ENCODE measurements around the gene POMC. TPM values are rescaled to one million over a fixed set of nuclear protein-coding genes. Genes with fewer than 3 reads are reported as not detected.
A peak's percentile ranks its signal among the peaks of the same experiment; 100 is the strongest.
"Not testable (repeated sequence)": the region's sequence is repeated elsewhere in the genome, so short reads cannot be mapped to it uniquely, and the experiment has no call there.

Gene POMC
- total RNA-seq, 3 donors from 2014 or later (not counting 1 experiment from before 2014, with no cell fraction given), result 4.9 to 6.6 (median 6.0) TPM

DNA sequence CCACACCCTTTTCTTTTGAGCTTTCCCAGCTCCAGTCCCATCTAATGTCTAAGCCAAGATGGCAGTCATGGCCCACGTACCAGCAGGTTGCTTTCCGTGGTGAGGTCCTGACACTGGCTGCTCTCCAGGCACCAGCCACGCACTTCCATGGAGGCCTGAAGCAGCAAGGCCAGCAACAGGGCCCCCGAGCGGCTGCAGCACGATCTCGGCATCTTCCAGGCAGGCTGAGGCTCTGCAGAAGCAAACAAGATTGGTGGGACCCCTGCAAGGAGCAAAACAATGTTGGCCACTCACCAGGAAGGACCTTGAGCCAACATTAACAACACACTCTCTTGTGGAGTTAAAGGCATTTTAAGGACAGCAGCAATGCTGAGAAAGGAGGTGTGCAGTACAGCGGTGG, 3.8 kb downstream of the POMC start:
- 92% methylated on average over 8 of the region's 8 CpGs for WGBS (ENCODE audit: insufficient coverage)
- peaks cover 39 to 41% of the 10 kb centered on the region in 2 donors for H3K27me3 Mint-ChIP-seq (ENCODE audit: low read depth in 2 of 2)
- Histone ChIP-seq H3K4me1 (ENCODE audit: control insufficient read depth, insufficient read depth, low read length) (peaks cover 42% of the 10 kb centered on the region), H3K27ac (ENCODE audit: low read length) (no peak overlapping the region), H3K4me3 (ENCODE audit: low read length) (no peak overlapping the region), H3K36me3 (ENCODE audit: control insufficient read depth, insufficient read depth, low read length) (no peaks in the 10 kb centered on the region), H3K9me3 (ENCODE audit: control insufficient read depth, insufficient read depth, low read length) (no peaks in the 10 kb centered on the region), H3K27me3 (ENCODE audit: control insufficient read depth, insufficient read depth, low read length) (peaks cover 20% of the 10 kb centered on the region)
- intact Hi-C loops (cut with micrococcal nuclease), result no loop called here
- H3K9me3 Mint-ChIP-seq, result no peaks in the 10 kb centered on the region
- DNase-seq, result no peak
- TF ChIP-seq, protein P1, sequence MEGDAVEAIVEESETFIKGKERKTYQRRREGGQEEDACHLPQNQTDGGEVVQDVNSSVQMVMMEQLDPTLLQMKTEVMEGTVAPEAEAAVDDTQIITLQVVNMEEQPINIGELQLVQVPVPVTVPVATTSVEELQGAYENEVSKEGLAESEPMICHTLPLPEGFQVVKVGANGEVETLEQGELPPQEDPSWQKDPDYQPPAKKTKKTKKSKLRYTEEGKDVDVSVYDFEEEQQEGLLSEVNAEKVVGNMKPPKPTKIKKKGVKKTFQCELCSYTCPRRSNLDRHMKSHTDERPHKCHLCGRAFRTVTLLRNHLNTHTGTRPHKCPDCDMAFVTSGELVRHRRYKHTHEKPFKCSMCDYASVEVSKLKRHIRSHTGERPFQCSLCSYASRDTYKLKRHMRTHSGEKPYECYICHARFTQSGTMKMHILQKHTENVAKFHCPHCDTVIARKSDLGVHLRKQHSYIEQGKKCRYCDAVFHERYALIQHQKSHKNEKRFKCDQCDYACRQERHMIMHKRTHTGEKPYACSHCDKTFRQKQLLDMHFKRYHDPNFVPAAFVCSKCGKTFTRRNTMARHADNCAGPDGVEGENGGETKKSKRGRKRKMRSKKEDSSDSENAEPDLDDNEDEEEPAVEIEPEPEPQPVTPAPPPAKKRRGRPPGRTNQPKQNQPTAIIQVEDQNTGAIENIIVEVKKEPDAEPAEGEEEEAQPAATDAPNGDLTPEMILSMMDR (IDR thresholded peaks at IDR 0.05), result no peak
- no peak overlapping the region for H3K27ac Mint-ChIP-seq
- H3K4me1 Mint-ChIP-seq, result peaks cover 5 to 18% of the 10 kb centered on the region in 2 donors
- no peaks in the 10 kb centered on the region for H3K36me3 Mint-ChIP-seq
- no peak for ATAC-seq
- no peak overlapping the region for H3K4me3 Mint-ChIP-seq

DNA sequence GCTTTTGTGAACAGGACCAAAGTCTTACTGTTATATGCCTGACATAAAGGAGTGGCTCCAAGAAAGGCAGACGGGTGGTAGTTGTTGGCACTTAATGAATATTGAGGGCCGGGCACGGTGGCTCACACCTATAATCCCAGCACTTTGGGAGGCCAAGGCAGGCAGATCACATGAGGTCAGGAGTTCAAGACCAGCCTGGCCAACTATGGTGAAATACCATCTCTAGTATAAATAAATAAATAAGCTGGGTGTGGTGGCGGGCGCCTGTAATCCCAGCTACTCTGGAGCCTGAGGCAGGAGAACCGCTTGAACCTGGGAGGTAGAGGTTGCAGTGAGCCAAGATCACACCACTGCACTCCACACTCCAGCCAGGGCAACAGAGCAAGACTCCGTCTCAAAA, 6.3 kb downstream of the POMC start:
- DNase-seq; H3K36me3 Mint-ChIP-seq; H3K4me3 ChIP-seq (ENCODE audit: low read length); intact Hi-C loops (cut with micrococcal nuclease); ATAC-seq; H3K36me3 ChIP-seq (ENCODE audit: control insufficient read depth, insufficient read depth, low read length); H3K9me3 Mint-ChIP-seq; H3K9me3 ChIP-seq (ENCODE audit: control insufficient read depth, insufficient read depth, low read length); H3K27me3 ChIP-seq (ENCODE audit: control insufficient read depth, insufficient read depth, low read length): not testable (repeated sequence)
- H3K4me1 ChIP-seq (ENCODE audit: control insufficient read depth, insufficient read depth, low read length), result peaks cover 26% of the 10 kb centered on the region
- peak overlapping the region; percentile 87 for H3K27ac ChIP-seq (ENCODE audit: low read length)
- WGBS (ENCODE audit: insufficient coverage), result 99% methylated on average over 6 of the region's 7 CpGs
- Mint-ChIP-seq H3K27ac (peak overlapping the region; percentile 81 to 85), H3K4me3 (peak overlapping the region; percentile 61), H3K4me1 (peaks cover 5 to 14% of the 10 kb centered on the region in 2 donors), H3K27me3 (ENCODE audit: low read depth in 2 of 2) (peaks cover 22 to 25% of the 10 kb centered on the region in 2 donors)

DNA sequence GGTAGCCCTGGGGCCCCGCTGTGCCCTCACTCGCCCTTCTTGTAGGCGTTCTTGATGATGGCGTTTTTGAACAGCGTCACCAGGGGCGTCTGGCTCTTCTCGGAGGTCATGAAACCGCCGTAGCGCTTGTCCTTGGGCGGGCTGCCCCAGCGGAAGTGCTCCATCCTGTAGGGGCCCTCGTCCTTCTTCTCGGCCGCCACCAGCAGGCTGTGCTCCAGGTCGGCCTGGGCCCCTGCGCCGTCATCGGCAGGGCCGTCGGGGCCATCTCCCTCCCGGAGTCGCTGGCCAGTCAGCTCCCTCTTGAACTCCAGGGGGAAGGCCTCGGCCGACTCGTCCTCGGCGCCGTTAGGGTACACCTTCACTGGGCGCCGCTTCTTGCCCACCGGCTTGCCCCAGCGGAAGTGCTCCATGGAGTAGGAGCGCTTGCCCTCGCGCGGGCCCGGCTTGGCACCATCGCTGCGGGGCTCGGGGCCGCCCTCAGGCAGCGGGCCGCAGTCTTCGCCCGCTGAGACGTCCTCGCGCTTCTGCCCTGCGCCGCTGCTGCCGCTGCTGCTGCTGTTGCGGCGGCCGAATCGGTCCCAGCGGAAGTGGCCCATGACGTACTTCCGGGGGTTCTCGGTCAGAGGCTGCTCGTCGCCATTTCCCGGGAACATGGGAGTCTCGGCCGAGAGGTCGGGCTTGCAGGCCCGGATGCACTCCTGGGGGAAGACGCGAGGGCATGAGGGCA, 7.2 kb downstream of the POMC start:
- Histone ChIP-seq H3K27me3 (ENCODE audit: control insufficient read depth, insufficient read depth, low read length) (no peaks in the 10 kb centered on the region), H3K4me1 (ENCODE audit: control insufficient read depth, insufficient read depth, low read length) (peaks cover 26% of the 10 kb centered on the region), H3K9me3 (ENCODE audit: control insufficient read depth, insufficient read depth, low read length) (no peaks in the 10 kb centered on the region), H3K36me3 (ENCODE audit: control insufficient read depth, insufficient read depth, low read length) (no peaks in the 10 kb centered on the region), H3K27ac (ENCODE audit: low read length) (peak overlapping the region; percentile 87), H3K4me3 (ENCODE audit: low read length) (peak overlapping the region; percentile 54)
- DNase-seq, result peak; percentile 75 to 78
- H3K36me3 Mint-ChIP-seq, result no peaks in the 10 kb centered on the region
- intact Hi-C loops (cut with micrococcal nuclease), result no loop called here
- peak overlapping the region; percentile 81 to 85 for H3K27ac Mint-ChIP-seq
- ATAC-seq, result peak; percentile 76 to 86 (median 85)
- peak overlapping the region; percentile 75 for H3K4me3 Mint-ChIP-seq
- 47% methylated on average over 69 of the region's 69 CpGs for WGBS (ENCODE audit: insufficient coverage)
- no peaks in the 10 kb centered on the region for H3K9me3 Mint-ChIP-seq
- TF ChIP-seq, protein P1 (IDR thresholded peaks at IDR 0.05), result no peak
- H3K27me3 Mint-ChIP-seq (ENCODE audit: low read depth in 2 of 2), result peaks cover 14 to 18% of the 10 kb centered on the region in 2 donors
- H3K4me1 Mint-ChIP-seq, result peaks cover 5 to 13% of the 10 kb centered on the region in 2 donors

DNA sequence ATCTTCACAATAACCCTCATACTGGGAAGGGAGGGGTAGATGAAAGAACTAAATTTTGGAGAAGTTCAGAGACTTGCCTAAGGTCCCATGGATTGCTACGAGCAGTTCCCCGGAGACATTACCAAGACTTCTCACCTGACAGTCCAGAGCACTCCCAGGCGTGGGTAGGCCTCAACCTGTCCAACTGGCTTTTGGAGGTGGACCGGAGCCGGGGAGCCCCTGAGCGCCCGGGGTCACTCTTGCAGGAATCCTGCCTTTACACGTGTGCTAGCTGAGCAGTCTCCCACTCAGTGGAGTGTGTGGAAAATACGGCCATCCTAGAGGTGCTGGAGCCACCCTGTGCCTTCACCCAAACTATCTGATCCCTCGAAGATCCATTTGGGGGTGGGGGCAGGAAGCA, 8.0 kb downstream of the POMC start:
- H3K36me3 ChIP-seq (ENCODE audit: control insufficient read depth, insufficient read depth, low read length), result no peaks in the 10 kb centered on the region
- Mint-ChIP-seq H3K9me3 (no peaks in the 10 kb centered on the region), H3K27me3 (ENCODE audit: low read depth in 2 of 2) (peaks cover 11 to 13% of the 10 kb centered on the region in 2 donors), H3K4me3 (peak overlapping the region; percentile 45), H3K27ac (peak overlapping the region; percentile 81 to 85), H3K4me1 (peaks cover 5 to 9% of the 10 kb centered on the region in 2 donors), H3K36me3 (no peaks in the 10 kb centered on the region)
- H3K9me3 ChIP-seq (ENCODE audit: control insufficient read depth, insufficient read depth, low read length), result no peaks in the 10 kb centered on the region
- 95% methylated on average over 10 of the region's 10 CpGs for WGBS (ENCODE audit: insufficient coverage)
- ATAC-seq (no peak), DNase-seq (no peak)
- peak overlapping the region; percentile 87 for H3K27ac ChIP-seq (ENCODE audit: low read length)
- H3K4me3 ChIP-seq (ENCODE audit: low read length), result no peak overlapping the region
- TF ChIP-seq, protein P1 (IDR thresholded peaks at IDR 0.05), result no peak
- intact Hi-C loops (cut with micrococcal nuclease), result no loop called here
- peaks cover 23% of the 10 kb centered on the region for H3K4me1 ChIP-seq (ENCODE audit: control insufficient read depth, insufficient read depth, low read length)
- H3K27me3 ChIP-seq (ENCODE audit: control insufficient read depth, insufficient read depth, low read length), result no peaks in the 10 kb centered on the region
